HepG2 (cell line): ENCODE data around the gene ARMC5. TPM values are rescaled to one million over a fixed set of nuclear protein-coding genes. Genes with fewer than 3 reads are reported as not detected.

Experiments
- ATAC-seq: fragments of 200-7000 bp; cut with Tn5 transposase; 3 replicates; pipeline ENCODE4 v1.9.1; 2020; ENCODE audit warnings: mild to moderate bottlenecking, moderate library complexity
- BruUV-seq: library from RNA; stranded (reverse); fragments of 400-500 nt; replicated peaks from 2 replicates; lab custom pipeline; 2021; lab: Mats Ljungman, UMichigan
- CTCF ChIA-PET: fragments of 300-600 bp; formaldehyde crosslinking; extraction: SDS; loops from one replicate; lab custom pipeline; 2021; ENCODE audit warnings: low total read pairs, inconsistent platforms, low intra/inter-chr PET ratio; lab: Yijun Ruan, JAX
- POLR2A ChIA-PET: fragments of 350-600 bp; sonication (Branson Sonifier 250); formaldehyde crosslinking; loops from one replicate; lab custom pipeline; 2020; ENCODE audit warnings: antibody characterized with exemption, inconsistent platforms; lab: Yijun Ruan, JAX
- DNase-seq: peaks from one replicate; pipeline ENCODE4 v3.0.0-alpha.2; 2015; ENCODE audit warnings: low spot score
- FAIRE-seq: peaks from 3 replicates; lab custom pipeline; 2011; peaks lifted over from hg19 to GRCh38; lab: Jason Lieb, UNC
- H2AFZ ChIP-seq: one replicate; pipeline ENCODE4 v1.6.1; 2011; ENCODE audit warnings: low read length, inconsistent platforms
- H3K27ac ChIP-seq: fragments of 300-600 bp; 3 replicates; pipeline ENCODE4 v1.8.0; 2011; ENCODE audit warnings: mixed run types, mild to moderate bottlenecking, mixed read lengths, low read length, inconsistent platforms; ENCODE audit not compliant: insufficient read depth; ENCODE audit errors: extremely low read length
- H3K27me3 ChIP-seq, 2 experiments: fragments of 200-600 bp in 1 of 2; 2 replicates in 1 of 2; 3 replicates in 1 of 2; pipeline versions ENCODE4 v1.6.0 to v1.8.0; 2011; ENCODE audit warnings: low read length in 2 of 2, mild to moderate bottlenecking in 2 of 2, moderate library complexity in 2 of 2, inconsistent platforms in 1 of 2; ENCODE audit not compliant: insufficient read depth in 2 of 2, control insufficient read depth in 1 of 2
- H3K36me3 ChIP-seq, 2 experiments: fragments of 200-600 bp in 1 of 2; replicated peaks in 1 of 2; 2 replicates in 1 of 2; 3 replicates in 1 of 2; pipeline versions ENCODE4 v1.5.1 to v1.8.0; 2011; ENCODE audit warnings: low read length in 2 of 2, inconsistent platforms in 1 of 2; ENCODE audit not compliant: insufficient read depth in 2 of 2, control insufficient read depth in 1 of 2
- H3K4me1 ChIP-seq: 2 replicates; pipeline ENCODE4 v1.5.1; 2012; ENCODE audit warnings: low read length, inconsistent platforms; ENCODE audit not compliant: insufficient read depth
- H3K4me2 ChIP-seq: 2 replicates; pipeline ENCODE4 v1.6.0; 2011; ENCODE audit warnings: low read depth, low read length, inconsistent platforms
- H3K4me3 ChIP-seq, 3 experiments: fragments of 200-600 bp in 1 of 3; sonication (generic), shearing (Covaris generic) in 1 of 3; replicated peaks in 1 of 3; 2 replicates each; pipeline ENCODE4 v1.5.1; 2011 to 2016; ENCODE audit warnings: low read length in 3 of 3, inconsistent platforms in 2 of 3, low read depth in 2 of 3, mild to moderate bottlenecking in 2 of 3, control low read depth in 1 of 3, mixed read lengths in 1 of 3; ENCODE audit not compliant: insufficient read depth in 1 of 3
- H3K79me2 ChIP-seq: one replicate; pipeline ENCODE4 v1.6.1; 2011; ENCODE audit warnings: low read length, inconsistent platforms; ENCODE audit not compliant: insufficient read depth
- H3K9ac ChIP-seq: 2 replicates; pipeline ENCODE4 v1.6.0; 2011; ENCODE audit warnings: mild to moderate bottlenecking, low read depth, low read length, inconsistent platforms; ENCODE audit not compliant: insufficient read depth
- H3K9me3 ChIP-seq: 2 replicates; pipeline ENCODE4 v1.5.1; 2012; ENCODE audit warnings: mild to moderate bottlenecking, low read length
- H4K20me1 ChIP-seq: 2 replicates; pipeline ENCODE4 v1.6.0; 2011; ENCODE audit warnings: inconsistent platforms, mild to moderate bottlenecking, low read length, moderate library complexity; ENCODE audit not compliant: insufficient read depth
- U2AF2 ChIP-seq: fragments of 200-400 bp; formaldehyde crosslinking; IDR thresholded peaks from 2 replicates; pipeline ENCODE4 v1.6.1; 2017; ENCODE audit warnings: low read depth, mild to moderate bottlenecking, low read length
- ZBTB33 ChIP-seq: sonication (generic); formaldehyde crosslinking; IDR thresholded peaks from 2 replicates; pipeline ENCODE4 v1.4.0; 2020; ENCODE audit warnings: missing genetic modification reagents
- WGBS: methylation state at CpG from one replicate; pipeline ENCODE4 v1.1.6; 2017; ENCODE audit warnings: low lambda C conversion rate; 5-methylcytosine and 5-hydroxymethylcytosine counted together
- in situ Hi-C: cut with HindIII; loops from 2 replicates; pipeline ENCODE4 v1.10.0; 2017; ENCODE audit warnings: low pct_unique_long_range_greater_than_20kb; ENCODE audit not compliant: extremely low pct_ligation_motif_present
- intact Hi-C: fragments of 100-400 bp; cut with micrococcal nuclease; formaldehyde crosslinking; loops from one replicate; pipeline ENCODE4 v1.10.0; 2022; ENCODE audit not compliant: unreplicated experiment
- polyA plus RNA-seq, 8 experiments: library from polyadenylated mRNA; depleted of rRNA in 3 of 8; stranded (reverse) in 7 of 8; unstranded in 1 of 8; fragments of >200 nt; fragmentation: Illumina TruSeq in 4 of 8; extraction: Trizol in 4 of 8; gene quantifications; 2 replicates each; pipeline versions ENCODE4 v1.2.1 to v1.2.3, GENCODE V29; 2011 to 2016; ENCODE audit warnings: low read depth in 4 of 8, missing spikeins in 1 of 8, mixed read lengths in 1 of 8; ENCODE audit not compliant: insufficient read depth in 1 of 8
- total RNA-seq, 5 experiments: library from RNA; depleted of rRNA; stranded (reverse); fragments of >200 nt; fragmentation: Illumina TruSeq; extraction: Trizol; gene quantifications; 2 replicates each; pipeline ENCODE4 v1.2.3, GENCODE V29; 2016; ENCODE audit warnings: low read depth in 1 of 5

The ARMC5 gene
- total and polyA plus RNA-seq, 2 of the 13 experiments (the other 11 are each of a cell fraction or from before 2014, with no cell fraction given): 10.8 to 22.3 TPM

GRCh38 chr16:31435341-31436220 lies 23.7 kb upstream of the ARMC5 start:
- Histone ChIP-seq H3K4me2 (no peak overlapping the region), H3K9me3 (no peaks in the 10 kb centered on the region), H3K9ac (no peak overlapping the region), H2AFZ (no peak overlapping the region), H3K36me3 (no peaks in the 10 kb centered on the region), H3K4me1 (no peaks in the 10 kb centered on the region), H3K27me3 (peaks cover 1 to 23% of the 10 kb centered on the region in 2 experiments; a peak in 2 of 5 replicates), H3K79me2 (no peaks in the 10 kb centered on the region), H3K27ac (no peak overlapping the region), H4K20me1 (no peaks in the 10 kb centered on the region), H3K4me3 (no peak overlapping the region)
- DNase-seq (no peak), ATAC-seq (peak; percentile 44), FAIRE-seq (no peak)
- ChIA-PET POLR2A (no interaction called here), CTCF (no interaction called here)
- 72% methylated on average over 29 of the region's 47 CpGs for WGBS
- in situ Hi-C loops (loop anchor here (25.0 kb wide), 1 partner anchor 223 kb away; the partner anchor contains the start of genes PYCARD, PYDC1 and TRIM72), intact Hi-C loops (no loop called here)
- no TSS peak for BruUV-seq
- TF ChIP-seq U2AF2 (no peak), ZBTB33 (peak; percentile 58; the same call in 1 of the 2 replicates)
